IMR-90 (cell line): ENCODE measurements around the gene LIMS3. TPM values are rescaled to one million over a fixed set of nuclear protein-coding genes. Genes with fewer than 3 reads are reported as not detected.
"Not testable (repeated sequence)": the region's sequence is repeated elsewhere in the genome, so short reads cannot be mapped to it uniquely, and the experiment has no call there.

ENCODE experiments used
- ATAC-seq: fragments of 200-7000 bp; cut with Tn5 transposase; 2 replicates; pipeline ENCODE4 v1.9.1; 2020; ENCODE audit warnings: low read depth, mild to moderate bottlenecking, moderate library complexity
- BruUV-seq: library from RNA; stranded (reverse); fragments of 400-500 nt; replicated peaks from 2 replicates; lab custom pipeline; 2021; lab: Mats Ljungman, UMichigan
- CTCF ChIA-PET: fragments of 300-600 bp; formaldehyde crosslinking; extraction: SDS; loops from one replicate; lab custom pipeline; 2021; ENCODE audit warnings: antibody characterized with exemption; lab: Yijun Ruan, JAX
- POLR2A ChIA-PET: fragments of 300-600 bp; sonication (Branson Sonifier 250); formaldehyde crosslinking; loops from one replicate; lab custom pipeline; 2022; ENCODE audit warnings: antibody characterized with exemption; ENCODE audit not compliant: unreplicated experiment; lab: Charles Lee
- DNase-seq: peaks from one replicate; pipeline ENCODE4 v3.0.0; 2013
- H2AFZ ChIP-seq: replicated peaks from 2 replicates; pipeline ENCODE3; 2013; ENCODE audit warnings: low read length, mild to moderate bottlenecking; ENCODE audit not compliant: poor library complexity
- H2AK5ac ChIP-seq: 2 replicates; pipeline ENCODE4 v1.6.1; 2013; ENCODE audit warnings: low read depth, low read length, inconsistent platforms
- H2AK9ac ChIP-seq: replicated peaks from 2 replicates; pipeline ENCODE3; 2013; ENCODE audit warnings: mild to moderate bottlenecking, low read depth, low read length, moderate library complexity; ENCODE audit not compliant: poor library complexity
- H2BK120ac ChIP-seq: 2 replicates; pipeline ENCODE4 v1.6.1; 2013; ENCODE audit warnings: low read depth, low read length, inconsistent platforms
- H2BK15ac ChIP-seq: 3 replicates; pipeline ENCODE4 v1.6.1; 2013; ENCODE audit warnings: low read depth, low read length, inconsistent platforms
- H2BK20ac ChIP-seq: 2 replicates; pipeline ENCODE4 v1.6.1; 2013; ENCODE audit warnings: low read depth, mild to moderate bottlenecking, inconsistent platforms, low read length, moderate library complexity
- H2BK5ac ChIP-seq: 2 replicates; pipeline ENCODE4 v1.6.1; 2013; ENCODE audit warnings: mild to moderate bottlenecking, low read depth, low read length, inconsistent platforms; ENCODE audit not compliant: poor library complexity, severe bottlenecking
- H3K14ac ChIP-seq: replicated peaks from 2 replicates; pipeline ENCODE4 v1.6.1; 2013; ENCODE audit warnings: low read depth, low read length, inconsistent platforms
- H3K18ac ChIP-seq: 2 replicates; pipeline ENCODE4 v1.6.1; 2013; ENCODE audit warnings: low read depth, low read length, control low read depth
- H3K23ac ChIP-seq: 2 replicates; pipeline ENCODE4 v1.6.1; 2013; ENCODE audit warnings: low read depth, low read length, inconsistent platforms
- H3K27ac ChIP-seq: 2 replicates; pipeline ENCODE4 v1.5.1; 2013; ENCODE audit warnings: mild to moderate bottlenecking, control low read depth, low read length; ENCODE audit not compliant: insufficient read depth
- H3K27me3 ChIP-seq: 2 replicates; pipeline ENCODE4 v1.6.1; 2013; ENCODE audit warnings: low read length; ENCODE audit not compliant: control insufficient read depth, insufficient read depth
- H3K36me3 ChIP-seq: 2 replicates; pipeline ENCODE4 v1.6.1; 2013; ENCODE audit warnings: low read length, mixed read lengths; ENCODE audit not compliant: control insufficient read depth, insufficient read depth
- H3K4ac ChIP-seq: 2 replicates; pipeline ENCODE4 v1.6.1; 2013; ENCODE audit warnings: low read depth, low read length, inconsistent platforms
- H3K4me1 ChIP-seq: 2 replicates; pipeline ENCODE4 v1.6.1; 2013; ENCODE audit warnings: low read length, mixed read lengths; ENCODE audit not compliant: control insufficient read depth, insufficient read depth
- H3K4me2 ChIP-seq: 2 replicates; pipeline ENCODE4 v1.6.1; 2013; ENCODE audit warnings: low read depth, mild to moderate bottlenecking, control low read depth, low read length, moderate library complexity
- H3K4me3 ChIP-seq: 2 replicates; pipeline ENCODE4 v1.5.1; 2013; ENCODE audit warnings: low read depth, mild to moderate bottlenecking, control low read depth, low read length, moderate library complexity; ENCODE audit not compliant: insufficient read depth
- H3K56ac ChIP-seq: 2 replicates; pipeline ENCODE4 v1.6.1; 2013; ENCODE audit warnings: low read length, inconsistent platforms; ENCODE audit not compliant: insufficient read depth; ENCODE audit errors: extremely low read depth
- H3K79me1 ChIP-seq, 2 experiments: 2 replicates each; pipeline ENCODE4 v1.6.1; 2013; ENCODE audit warnings: low read length in 2 of 2, inconsistent platforms in 1 of 2, low read depth in 1 of 2
- H3K9ac ChIP-seq: 2 replicates; pipeline ENCODE4 v1.6.1; 2013; ENCODE audit warnings: low read depth, low read length, control low read depth
- H3K9me1 ChIP-seq: 2 replicates; pipeline ENCODE4 v1.6.1; 2013; ENCODE audit warnings: low read length, inconsistent platforms; ENCODE audit not compliant: insufficient read depth
- H3K9me3 ChIP-seq: 2 replicates; pipeline ENCODE4 v1.6.1; 2013; ENCODE audit warnings: low read length; ENCODE audit not compliant: control insufficient read depth, insufficient read depth
- H4K20me1 ChIP-seq: 2 replicates; pipeline ENCODE4 v1.6.1; 2013; ENCODE audit warnings: low read length, inconsistent platforms; ENCODE audit not compliant: insufficient read depth
- H4K5ac ChIP-seq: 2 replicates; pipeline ENCODE4 v1.6.1; 2013; ENCODE audit warnings: mild to moderate bottlenecking, low read depth, low read length, control low read depth
- H4K8ac ChIP-seq, 2 experiments: 2 replicates each; pipeline ENCODE4 v1.6.1; 2013; ENCODE audit warnings: low read depth in 2 of 2, low read length in 2 of 2, control low read depth in 1 of 2, inconsistent platforms in 1 of 2
- H4K91ac ChIP-seq: 2 replicates; pipeline ENCODE4 v1.6.1; 2013; ENCODE audit warnings: low read depth, low read length, inconsistent platforms; ENCODE audit not compliant: insufficient read depth
- WGBS, 2 experiments: methylation state at CpG; one replicate each; pipeline versions ENCODE4 v1.1.5 to v1.1.7; 2013; ENCODE audit warnings: missing lambda C conversion rate in 2 of 2; ENCODE audit not compliant: insufficient read length in 1 of 2; ENCODE audit errors: extremely low coverage in 2 of 2; 5-methylcytosine and 5-hydroxymethylcytosine counted together
- dilution Hi-C: fragments of 300-500 bp; cut with HindIII; formaldehyde crosslinking; loops from one replicate; pipeline ENCODE4 v1.14.3; 2018; ENCODE audit warnings: low sequenced_read_pairs; ENCODE audit not compliant: unreplicated experiment
- in situ Hi-C: fragments of 300-500 bp; cut with MboI; formaldehyde crosslinking; loops from 3 replicates; pipeline ENCODE4 v1.14.3; 2019; ENCODE audit warnings: low sequenced_read_pairs, inconsistent platforms, mixed read lengths
- intact Hi-C: fragments of 100-400 bp; cut with micrococcal nuclease; formaldehyde crosslinking; loops from 2 replicates; pipeline ENCODE4 v1.10.0; 2022
- polyA plus RNA-seq, 3 experiments: library from polyadenylated mRNA; depleted of rRNA; stranded (reverse); fragments of >200 nt; gene quantifications; 2 replicates each; pipeline ENCODE4 v1.2.3, GENCODE V29; 2012; ENCODE audit warnings: low replicate concordance in 1 of 3
- total RNA-seq: library from RNA; depleted of rRNA; stranded (reverse); fragments of >200 nt; gene quantifications from 2 replicates; pipeline ENCODE4 v1.2.3, GENCODE V29; 2012

The LIMS3 gene
- total and polyA plus RNA-seq, 2 of the 4 experiments (the other 2 are of a cell fraction), result 0.44 to 12.7 TPM

DNA sequence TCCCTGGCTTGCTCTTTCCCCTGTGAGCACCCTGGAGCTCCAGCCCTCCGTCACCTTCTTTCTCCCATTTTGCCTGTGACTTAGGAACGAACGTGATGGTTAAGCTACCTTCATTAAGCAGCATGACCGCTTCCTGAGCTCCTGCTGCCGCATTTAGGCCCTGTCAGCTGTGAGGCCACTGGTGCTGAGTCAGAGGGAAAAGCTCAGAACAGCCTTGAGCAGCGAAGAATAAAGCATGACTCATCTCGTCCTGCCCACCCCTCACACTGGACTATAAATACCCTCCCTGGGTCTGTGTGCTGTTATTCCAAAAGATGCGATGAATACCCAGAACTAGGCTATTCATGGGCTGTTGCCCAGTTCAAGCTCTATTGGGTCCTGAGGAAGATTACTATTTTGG, 7.3 kb downstream of the LIMS3 start:
- H3K9ac ChIP-seq, H2AK9ac ChIP-seq, H2BK20ac ChIP-seq, H3K36me3 ChIP-seq, H3K4me2 ChIP-seq, H3K18ac ChIP-seq, POLR2A ChIA-PET, H3K23ac ChIP-seq, H4K8ac ChIP-seq, H4K5ac ChIP-seq, BruUV-seq, intact Hi-C loops, H3K4me1 ChIP-seq, H3K56ac ChIP-seq, H3K14ac ChIP-seq, DNase-seq, H2BK15ac ChIP-seq, H2AFZ ChIP-seq, H3K4me3 ChIP-seq, H4K91ac ChIP-seq, H2AK5ac ChIP-seq, CTCF ChIA-PET, H4K20me1 ChIP-seq, H3K27me3 ChIP-seq, H3K9me1 ChIP-seq, H3K4ac ChIP-seq, H2BK120ac ChIP-seq, dilution Hi-C loops, H2BK5ac ChIP-seq, H3K9me3 ChIP-seq, in situ Hi-C loops, H3K79me1 ChIP-seq, H3K27ac ChIP-seq: not testable (repeated sequence)
- no CpG with 5 or more reads among the region's 8 CpGs for WGBS, 2 experiments
- peak; percentile 95 for ATAC-seq

DNA sequence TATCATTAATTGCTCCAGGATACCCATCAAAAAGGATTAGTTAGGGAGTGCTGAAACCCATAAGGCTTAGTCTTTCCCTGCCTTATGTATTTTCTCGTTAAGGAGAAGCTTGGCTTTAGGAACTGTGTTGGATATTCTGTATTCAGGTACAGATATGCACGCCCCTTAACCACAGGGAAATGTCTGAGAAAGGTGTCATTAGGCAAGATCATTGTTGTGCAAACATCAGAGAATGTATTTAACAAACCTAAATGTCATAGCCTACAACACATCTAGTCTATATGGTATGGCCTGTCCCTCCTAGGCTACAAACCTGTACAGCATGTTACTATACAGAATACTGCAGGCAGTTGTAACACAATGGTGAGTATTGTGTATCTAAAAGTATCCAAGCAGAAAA, 10.1 kb downstream of the LIMS3 start:
- H2AFZ ChIP-seq, H3K4me1 ChIP-seq, H3K27ac ChIP-seq, H3K14ac ChIP-seq, H2BK120ac ChIP-seq, H3K4ac ChIP-seq, H3K56ac ChIP-seq, H3K18ac ChIP-seq, H3K9me1 ChIP-seq, in situ Hi-C loops, H3K79me1 ChIP-seq, CTCF ChIA-PET, H3K9ac ChIP-seq, H3K4me3 ChIP-seq, H2BK15ac ChIP-seq, ATAC-seq, H2AK5ac ChIP-seq, H3K4me2 ChIP-seq, H4K8ac ChIP-seq, H4K20me1 ChIP-seq, H3K27me3 ChIP-seq, DNase-seq, H4K5ac ChIP-seq, H3K36me3 ChIP-seq, intact Hi-C loops, POLR2A ChIA-PET, H2AK9ac ChIP-seq, H3K23ac ChIP-seq, H2BK20ac ChIP-seq, BruUV-seq, H4K91ac ChIP-seq, H2BK5ac ChIP-seq, dilution Hi-C loops, H3K9me3 ChIP-seq: not testable (repeated sequence)
- WGBS, 2 experiments, result no CpG with 5 or more reads among the region's 2 CpGs
